ENCODE results near the gene HERC5. TPM values are rescaled to one million over a fixed set of nuclear protein-coding genes. Genes with fewer than 3 reads are reported as not detected.

Gene HERC5
- total RNA-seq, 1 experiment from 2014 or later = 4.9 TPM

DNA sequence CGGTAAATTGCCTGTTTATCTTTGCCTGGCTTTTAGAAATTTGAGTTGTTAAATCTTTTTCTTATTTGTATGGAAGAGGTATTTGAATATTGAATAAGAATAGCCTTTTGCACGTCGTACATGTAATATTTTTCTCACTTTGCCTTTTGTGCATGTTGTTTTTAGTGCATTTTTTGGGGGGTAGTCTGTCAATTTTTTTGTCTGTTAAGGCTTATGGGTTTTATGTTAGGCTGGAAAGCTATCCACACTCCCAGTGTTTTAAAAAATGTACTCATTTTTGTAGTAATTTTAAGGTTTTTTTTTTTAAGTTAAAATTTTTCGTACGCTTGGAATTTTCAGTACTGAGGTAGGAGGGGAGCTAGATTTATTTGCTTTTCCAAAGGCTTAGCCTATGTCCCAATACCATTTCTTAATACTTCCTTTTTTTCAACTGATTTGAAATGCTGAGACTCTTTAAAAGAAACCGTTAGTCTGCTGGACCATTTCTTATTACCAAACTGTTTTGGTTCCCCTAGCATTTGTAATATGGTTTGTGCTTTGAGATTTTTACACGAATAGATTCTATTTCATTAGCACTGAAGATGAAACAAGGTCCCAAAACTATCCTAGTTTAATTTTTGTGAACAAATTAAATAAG, 1.3 kb downstream of the HERC5 start:
- Histone ChIP-seq H3K9me3 (replicated peaks) (no peaks in the 10 kb centered on the region), H3K27me3 (replicated peaks) (peaks cover 16% of the 10 kb centered on the region), H3K4me1 (replicated peaks) (peaks cover 8% of the 10 kb centered on the region), H3K27ac (no peak overlapping the region), H3K4me3 (no peak overlapping the region; the same call in 1 of the 2 replicates), H3K36me3 (no peaks in the 10 kb centered on the region)
- DNase-seq (ENCODE audit: low read depth in 1 of 2, low spot score in 2 of 2) = no peak

GRCh38 chr4:88465653-88466192, 8.8 kb downstream of the HERC5 start:
- DNase-seq (ENCODE audit: low read depth in 1 of 2, low spot score in 2 of 2) = no peak
- no peaks in the 10 kb centered on the region for H3K27me3 ChIP-seq (replicated peaks)
- no peaks in the 10 kb centered on the region for H3K9me3 ChIP-seq (replicated peaks)
- H3K4me1 ChIP-seq (replicated peaks) = no peaks in the 10 kb centered on the region
- H3K27ac ChIP-seq = no peak overlapping the region
- H3K36me3 ChIP-seq = no peaks in the 10 kb centered on the region
- no peak overlapping the region for H3K4me3 ChIP-seq

- H3K27me3 ChIP-seq (replicated peaks) = no peaks in the 10 kb centered on the region
- no peaks in the 10 kb centered on the region for H3K36me3 ChIP-seq
- H3K4me1 ChIP-seq (replicated peaks) = no peaks in the 10 kb centered on the region
- no peaks in the 10 kb centered on the region for H3K9me3 ChIP-seq (replicated peaks)
- no peak overlapping the region for H3K4me3 ChIP-seq
- H3K27ac ChIP-seq = no peak overlapping the region
- DNase-seq (ENCODE audit: low read depth in 1 of 2, low spot score in 2 of 2) = no peak
Observed at GRCh38 chr4:88467392-88467791, 10.5 kb downstream of the HERC5 start.

DNA sequence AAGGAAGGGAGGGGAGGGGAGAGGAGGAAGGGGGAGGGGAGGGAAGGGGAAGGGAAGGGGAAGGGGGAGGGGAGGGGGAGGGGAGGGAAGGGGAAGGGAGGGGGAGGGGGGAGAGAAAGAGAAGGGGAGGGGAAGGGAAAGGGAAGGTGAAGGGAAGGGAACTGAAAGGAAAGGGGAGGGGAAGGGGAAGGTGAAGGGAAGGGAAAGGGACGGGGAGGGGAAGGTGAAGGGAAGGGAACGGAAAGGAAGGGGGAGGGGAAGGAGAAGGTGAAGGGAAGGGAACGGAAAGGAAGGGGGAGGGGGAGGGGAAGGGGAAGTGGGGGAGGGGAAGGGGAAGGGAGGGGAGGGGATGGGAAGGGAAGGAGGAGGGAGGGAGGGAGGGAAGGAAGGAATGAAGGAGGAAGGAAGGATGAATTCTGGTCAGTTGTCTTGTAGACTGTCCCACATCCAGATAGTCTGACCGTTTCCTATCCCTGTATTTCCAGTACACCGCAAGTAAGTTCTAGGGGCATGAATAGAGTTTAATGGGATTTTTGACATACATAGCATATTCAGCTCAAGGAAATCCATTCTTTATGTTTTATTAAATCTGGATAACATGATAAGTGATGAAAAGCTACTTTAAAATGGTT, 20.4 kb downstream of the HERC5 start:
- DNase-seq (ENCODE audit: low read depth in 1 of 2, low spot score in 2 of 2) = no peak
- Histone ChIP-seq H3K4me3 (no peak overlapping the region), H3K9me3 (replicated peaks) (no peaks in the 10 kb centered on the region), H3K4me1 (replicated peaks) (peaks cover 10% of the 10 kb centered on the region), H3K27ac (no peak overlapping the region), H3K27me3 (replicated peaks) (no peaks in the 10 kb centered on the region), H3K36me3 (no peaks in the 10 kb centered on the region)

- Histone ChIP-seq H3K36me3 (no peaks in the 10 kb centered on the region), H3K9me3 (replicated peaks) (no peaks in the 10 kb centered on the region), H3K4me1 (replicated peaks) (peaks cover 8% of the 10 kb centered on the region), H3K4me3 (no peak overlapping the region), H3K27me3 (replicated peaks) (no peaks in the 10 kb centered on the region), H3K27ac (no peak overlapping the region)
- DNase-seq (ENCODE audit: low read depth in 1 of 2, low spot score in 2 of 2) = no peak
Observed at GRCh38 chr4:88478247-88478646, 21.3 kb downstream of the HERC5 start.

DNA sequence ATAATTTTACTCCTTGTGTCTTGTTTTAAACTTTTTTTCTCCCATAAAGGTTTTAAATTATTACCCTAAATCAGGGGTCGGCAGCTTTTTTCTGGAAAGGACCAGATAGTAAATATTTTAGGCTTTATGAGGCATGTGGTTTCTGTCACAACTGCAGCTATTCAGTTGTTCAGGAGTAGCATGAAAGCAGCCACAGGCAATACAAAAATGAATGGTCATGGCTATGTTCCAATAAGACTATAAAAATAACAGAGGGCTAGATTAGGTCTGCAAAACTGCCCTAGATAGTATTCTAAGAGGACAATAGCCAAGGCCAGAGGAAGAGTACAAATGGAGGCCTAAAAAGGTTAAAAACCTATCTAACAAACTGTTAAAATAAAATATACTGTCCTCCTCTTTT, 24.6 kb downstream of the HERC5 start:
- Histone ChIP-seq H3K4me1 (replicated peaks) (no peaks in the 10 kb centered on the region), H3K4me3 (no peak overlapping the region), H3K36me3 (no peaks in the 10 kb centered on the region), H3K27me3 (replicated peaks) (no peaks in the 10 kb centered on the region), H3K9me3 (replicated peaks) (no peaks in the 10 kb centered on the region), H3K27ac (no peak overlapping the region)
- DNase-seq (ENCODE audit: low read depth in 1 of 2, low spot score in 2 of 2) = no peak

DNA sequence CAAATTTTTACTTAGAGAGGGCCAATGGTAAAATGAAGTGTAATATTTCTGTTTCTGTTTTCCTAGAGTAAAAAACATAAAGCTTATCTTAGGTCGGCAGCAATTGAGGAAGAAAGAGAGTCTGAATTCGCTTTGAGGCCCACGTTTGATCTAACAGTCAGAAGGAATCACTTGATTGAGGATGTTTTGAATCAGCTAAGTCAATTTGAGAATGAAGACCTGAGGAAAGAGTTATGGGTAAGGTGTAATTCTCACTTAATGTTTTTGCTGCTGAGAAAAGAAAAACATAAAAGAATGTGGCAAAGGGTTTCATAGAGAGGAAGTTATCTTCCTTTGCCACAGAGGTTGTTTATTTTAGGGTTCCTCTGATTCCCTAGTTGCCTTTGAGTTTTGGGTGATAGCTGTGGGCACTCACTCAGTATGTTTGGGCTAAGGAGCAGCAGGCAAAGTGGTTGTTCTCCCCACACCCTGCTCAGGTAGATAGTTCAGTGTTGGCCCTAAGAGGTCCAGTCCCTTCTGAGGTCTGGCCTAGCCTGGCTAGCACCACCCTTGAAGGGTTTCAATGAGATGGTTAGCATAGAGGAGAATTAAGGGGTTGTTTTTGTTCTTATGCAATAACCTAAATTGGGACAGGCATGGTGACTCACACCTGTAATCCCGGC, 32.3 kb downstream of the HERC5 start:
- no peak overlapping the region for H3K27ac ChIP-seq
- no peaks in the 10 kb centered on the region for H3K36me3 ChIP-seq
- H3K4me3 ChIP-seq = no peak overlapping the region
- DNase-seq (ENCODE audit: low read depth in 1 of 2, low spot score in 2 of 2) = no peak
- no peaks in the 10 kb centered on the region for H3K4me1 ChIP-seq (replicated peaks)
- no peaks in the 10 kb centered on the region for H3K9me3 ChIP-seq (replicated peaks)
- H3K27me3 ChIP-seq (replicated peaks) = no peaks in the 10 kb centered on the region

DNA sequence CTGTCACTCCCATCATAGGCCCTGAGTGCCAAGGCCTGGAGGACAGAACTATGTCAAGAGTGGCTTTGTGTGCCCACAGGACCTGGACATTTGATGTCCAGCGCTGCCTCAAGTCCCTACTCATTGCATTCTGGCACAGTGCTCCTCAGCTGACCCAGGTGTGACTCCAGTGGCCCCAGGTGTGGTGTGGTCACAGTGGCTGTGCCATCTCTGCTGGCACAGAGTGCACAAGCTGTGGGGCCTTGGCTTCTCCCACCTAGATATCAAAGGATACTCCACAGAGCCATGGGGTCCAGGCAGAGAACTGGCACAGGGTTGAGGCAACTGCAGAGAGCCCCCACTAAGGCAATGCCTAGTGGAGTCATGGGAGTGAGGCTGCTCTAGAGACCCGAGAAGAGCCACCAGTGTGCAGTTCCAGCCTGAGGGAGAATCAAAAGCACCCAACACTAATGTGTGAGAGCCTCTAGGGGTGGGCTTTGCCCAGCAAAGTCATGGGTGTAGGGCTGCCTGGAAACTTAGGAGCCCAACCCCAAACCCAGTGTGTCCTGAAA, 41.0 kb downstream of the HERC5 start:
- Histone ChIP-seq H3K27me3 (replicated peaks) (no peaks in the 10 kb centered on the region), H3K27ac (no peak overlapping the region), H3K4me1 (replicated peaks) (no peaks in the 10 kb centered on the region), H3K4me3 (no peak overlapping the region), H3K9me3 (replicated peaks) (no peaks in the 10 kb centered on the region), H3K36me3 (no peaks in the 10 kb centered on the region)
- DNase-seq (ENCODE audit: low read depth in 1 of 2, low spot score in 2 of 2) = no peak

GRCh38 chr4:88503344-88503743, 46.4 kb downstream of the HERC5 start:
- H3K27me3 ChIP-seq (replicated peaks) = no peaks in the 10 kb centered on the region
- no peak for DNase-seq (ENCODE audit: low read depth in 1 of 2, low spot score in 2 of 2)
- no peaks in the 10 kb centered on the region for H3K9me3 ChIP-seq (replicated peaks)
- H3K36me3 ChIP-seq = no peaks in the 10 kb centered on the region
- no peak overlapping the region for H3K27ac ChIP-seq
- no peaks in the 10 kb centered on the region for H3K4me1 ChIP-seq (replicated peaks)
- no peak overlapping the region for H3K4me3 ChIP-seq

DNA sequence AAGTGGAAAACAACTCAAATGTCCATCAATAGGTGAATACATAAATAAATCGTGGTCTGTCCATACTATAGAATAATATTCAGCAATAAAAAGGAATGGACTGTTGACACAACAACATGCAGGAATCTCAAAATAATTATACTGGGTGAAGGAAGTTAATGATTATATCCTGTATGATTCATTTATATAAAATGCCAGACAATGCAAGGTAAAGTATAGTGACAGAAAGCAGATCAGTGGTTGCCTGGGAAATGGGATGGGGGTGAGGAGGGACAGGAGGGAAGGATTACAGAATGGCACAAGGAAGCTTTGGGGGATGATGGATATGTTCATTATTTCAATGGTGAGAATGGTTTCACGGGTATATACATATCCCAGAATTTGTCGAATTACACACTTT, 54.3 kb downstream of the HERC5 start:
- no peaks in the 10 kb centered on the region for H3K9me3 ChIP-seq (replicated peaks)

DNA sequence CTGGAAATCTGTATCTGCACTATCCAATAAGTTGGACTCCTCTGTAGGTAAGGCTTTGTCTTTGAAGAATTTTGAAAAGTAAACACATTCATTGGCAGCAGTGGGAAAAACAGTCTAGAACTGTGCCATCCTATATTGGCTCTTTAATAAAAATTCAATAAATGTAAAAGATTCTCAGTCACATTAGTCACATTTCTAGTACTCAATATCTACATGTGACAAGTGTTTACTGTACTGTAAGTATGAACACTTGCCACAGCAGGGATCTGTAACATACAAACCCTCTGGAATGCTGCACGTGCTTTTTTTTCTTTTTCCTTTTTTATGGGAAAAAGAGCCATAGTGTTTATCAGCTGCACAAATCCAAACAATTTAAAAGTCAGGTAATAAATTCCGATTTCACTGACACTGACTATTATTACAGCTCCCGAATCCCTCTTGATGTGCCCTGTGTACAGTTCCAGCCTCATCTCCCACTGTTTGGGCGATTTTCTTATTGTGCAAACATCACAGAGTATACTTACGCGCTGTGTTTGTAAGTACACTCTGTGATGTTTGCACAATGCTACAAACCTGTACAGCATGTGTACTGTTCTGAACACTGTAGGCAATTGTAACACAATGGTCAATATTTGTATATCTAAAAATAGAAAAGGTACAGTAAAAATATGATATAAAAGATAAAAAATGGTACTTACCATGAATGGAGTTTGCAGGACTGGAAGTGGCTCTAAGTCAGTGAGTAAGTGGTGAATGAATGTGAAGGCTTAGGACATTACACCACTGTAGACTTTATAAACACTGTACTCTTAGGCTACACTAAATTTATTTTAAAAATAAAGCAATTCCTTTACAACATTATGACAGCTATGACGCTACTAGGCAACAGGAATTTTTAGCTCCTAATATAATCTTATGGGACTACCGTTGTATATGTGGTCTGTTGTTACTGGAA, 57.9 kb downstream of the HERC5 start:
- DNase-seq (ENCODE audit: low read depth in 1 of 2, low spot score in 2 of 2) = no peak
- H3K27ac ChIP-seq = no peak overlapping the region
- peaks cover 6% of the 10 kb centered on the region for H3K36me3 ChIP-seq
- no peak overlapping the region for H3K4me3 ChIP-seq
- no peaks in the 10 kb centered on the region for H3K9me3 ChIP-seq (replicated peaks)
- no peaks in the 10 kb centered on the region for H3K27me3 ChIP-seq (replicated peaks)
- no peaks in the 10 kb centered on the region for H3K4me1 ChIP-seq (replicated peaks)

More for the DNA sequence above, 54.3 kb downstream of the HERC5 start:
- Histone ChIP-seq H3K36me3 (no peaks in the 10 kb centered on the region), H3K4me1 (replicated peaks) (no peaks in the 10 kb centered on the region), H3K27ac (no peak overlapping the region), H3K27me3 (replicated peaks) (no peaks in the 10 kb centered on the region), H3K4me3 (no peak overlapping the region)
- no peak for DNase-seq (ENCODE audit: low read depth in 1 of 2, low spot score in 2 of 2)

- peaks cover 25% of the 10 kb centered on the region for H3K36me3 ChIP-seq
- H3K9me3 ChIP-seq (replicated peaks) = no peaks in the 10 kb centered on the region
- DNase-seq (ENCODE audit: low read depth in 1 of 2, low spot score in 2 of 2) = no peak
- no peaks in the 10 kb centered on the region for H3K4me1 ChIP-seq (replicated peaks)
- no peak overlapping the region for H3K27ac ChIP-seq
- H3K4me3 ChIP-seq = no peak overlapping the region
- no peaks in the 10 kb centered on the region for H3K27me3 ChIP-seq (replicated peaks)
Observed at GRCh38 chr4:88516746-88517145, 59.8 kb downstream of the HERC5 start.

GRCh38 chr4:88517825-88518224, 60.9 kb downstream of the HERC5 start:
- H3K4me1 ChIP-seq (replicated peaks) = peaks cover 5% of the 10 kb centered on the region; the same call in 1 of the 2 replicates
- no peaks in the 10 kb centered on the region for H3K27me3 ChIP-seq (replicated peaks)
- H3K9me3 ChIP-seq (replicated peaks) = no peaks in the 10 kb centered on the region
- no peak for DNase-seq (ENCODE audit: low read depth in 1 of 2, low spot score in 2 of 2)
- H3K27ac ChIP-seq = no peak overlapping the region
- H3K4me3 ChIP-seq = no peak overlapping the region
- H3K36me3 ChIP-seq = peaks cover 27% of the 10 kb centered on the region
